ENCODE measurements around the gene ADAM33.

ADAM33 gene

GRCh38 chr20:3706774-3707507 lies 25.1 kb upstream of the ADAM33 start:
- DNase-seq = no peak

GRCh38 chr20:3705970-3706739 lies 24.3 kb upstream of the ADAM33 start:
- no peak for DNase-seq

DNA sequence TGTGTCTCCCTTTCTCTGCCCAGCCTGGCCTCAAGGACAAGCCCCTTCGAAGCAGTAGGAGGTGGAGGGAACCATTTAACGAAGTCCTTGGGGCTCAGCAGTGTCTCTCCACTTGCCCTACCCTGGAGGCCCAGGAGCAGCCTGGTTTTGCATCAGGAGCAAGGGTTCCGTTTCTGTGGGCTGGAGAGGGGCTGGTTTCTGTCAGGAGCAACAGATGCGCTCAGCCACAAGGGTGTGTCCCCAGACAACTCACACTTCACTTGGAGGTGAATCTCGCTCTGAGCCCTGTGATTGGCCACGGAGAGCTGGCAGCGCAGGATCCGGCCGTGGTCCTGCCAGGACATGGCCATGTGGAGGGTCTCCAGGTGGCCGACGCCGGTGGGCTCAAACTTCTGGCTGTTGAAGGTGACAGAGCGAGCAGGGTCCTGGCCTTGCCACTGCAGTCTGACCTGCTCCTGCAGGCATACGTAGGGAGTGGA lies 23.7 kb upstream of the ADAM33 start:
- no peak for DNase-seq

GRCh38 chr20:3704087-3704486 lies 22.3 kb upstream of the ADAM33 start:
- no peak for DNase-seq

DNA sequence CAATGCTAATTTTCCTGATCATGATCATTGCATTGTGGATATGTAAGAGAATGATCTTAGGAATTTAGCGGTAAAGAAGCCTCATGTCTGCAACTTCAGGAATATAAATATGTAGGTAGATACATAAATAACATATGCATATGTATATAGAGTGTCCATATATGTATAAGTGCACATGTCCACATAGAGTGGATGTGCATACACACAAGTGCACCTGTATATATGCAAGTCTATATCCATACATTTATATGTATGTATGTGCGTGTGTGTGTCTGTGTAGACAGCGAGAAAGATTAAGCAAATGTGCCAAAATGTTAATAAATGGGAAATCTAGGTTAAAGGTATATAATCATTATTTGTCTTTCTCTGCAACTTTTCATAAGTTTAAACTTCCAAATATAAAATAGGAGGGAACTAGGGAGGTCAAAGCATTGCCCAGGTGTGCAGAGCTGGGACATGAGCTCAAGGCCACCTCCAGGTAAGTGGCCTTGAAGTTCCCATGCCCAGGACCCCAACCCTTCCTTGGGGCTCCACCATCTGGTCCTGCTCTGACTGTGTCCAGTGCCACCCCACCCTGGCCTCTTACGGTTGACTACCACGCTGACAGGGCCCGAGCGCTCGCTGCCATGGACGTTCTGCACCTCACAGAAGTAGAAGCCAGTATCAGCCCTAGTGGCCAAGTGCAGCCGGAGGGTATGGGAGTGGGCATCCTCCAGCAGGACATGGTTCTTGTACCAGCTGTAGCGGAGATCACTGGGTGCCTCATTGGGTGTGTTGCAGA lies 21.0 kb upstream of the ADAM33 start:
- no peak for DNase-seq

- no peak for DNase-seq
Observed at GRCh38 chr20:3701061-3701998, 19.5 kb upstream of the ADAM33 start.

DNA sequence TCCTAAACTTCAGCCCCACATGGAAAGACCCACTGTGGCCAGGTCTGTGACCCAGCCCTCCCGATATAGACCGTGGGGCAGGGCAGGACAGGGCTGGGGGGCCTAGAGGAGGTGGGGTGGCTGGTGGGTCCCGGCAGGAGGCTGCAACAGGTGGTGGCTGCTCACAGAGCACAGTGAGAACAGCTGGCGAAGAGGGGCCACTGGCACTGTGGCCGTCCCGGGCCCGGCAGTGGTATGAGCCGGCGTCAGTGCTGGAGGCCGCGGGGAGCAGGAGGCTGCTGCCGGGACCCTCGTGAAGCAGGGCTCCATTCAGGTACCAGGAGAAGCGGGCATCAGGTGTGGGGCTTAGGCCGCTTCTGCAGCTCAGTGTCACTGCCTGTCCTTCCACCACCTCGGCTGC lies 17.2 kb upstream of the ADAM33 start:
- DNase-seq = no peak

DNA sequence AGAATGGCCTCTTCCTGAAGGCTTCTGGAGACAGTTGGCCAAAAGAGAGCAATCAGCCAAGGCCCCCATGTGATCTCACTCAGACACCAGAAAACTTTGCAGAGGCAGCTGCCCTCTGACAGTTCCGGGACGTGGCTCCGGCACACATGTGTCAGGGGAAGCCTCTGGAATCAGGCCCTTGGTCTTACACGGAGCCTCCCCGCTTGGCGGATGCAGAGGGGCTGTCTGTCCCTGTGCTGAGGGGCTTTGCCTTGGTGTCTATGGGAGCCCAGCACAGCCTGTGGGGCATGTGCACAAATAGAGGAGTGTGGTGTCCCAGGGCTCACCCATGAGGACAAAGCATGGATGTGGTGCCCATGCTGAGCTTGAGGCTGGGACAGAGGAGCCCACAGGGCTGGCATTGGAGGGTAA lies 16.8 kb upstream of the ADAM33 start:
- no peak for DNase-seq

DNA sequence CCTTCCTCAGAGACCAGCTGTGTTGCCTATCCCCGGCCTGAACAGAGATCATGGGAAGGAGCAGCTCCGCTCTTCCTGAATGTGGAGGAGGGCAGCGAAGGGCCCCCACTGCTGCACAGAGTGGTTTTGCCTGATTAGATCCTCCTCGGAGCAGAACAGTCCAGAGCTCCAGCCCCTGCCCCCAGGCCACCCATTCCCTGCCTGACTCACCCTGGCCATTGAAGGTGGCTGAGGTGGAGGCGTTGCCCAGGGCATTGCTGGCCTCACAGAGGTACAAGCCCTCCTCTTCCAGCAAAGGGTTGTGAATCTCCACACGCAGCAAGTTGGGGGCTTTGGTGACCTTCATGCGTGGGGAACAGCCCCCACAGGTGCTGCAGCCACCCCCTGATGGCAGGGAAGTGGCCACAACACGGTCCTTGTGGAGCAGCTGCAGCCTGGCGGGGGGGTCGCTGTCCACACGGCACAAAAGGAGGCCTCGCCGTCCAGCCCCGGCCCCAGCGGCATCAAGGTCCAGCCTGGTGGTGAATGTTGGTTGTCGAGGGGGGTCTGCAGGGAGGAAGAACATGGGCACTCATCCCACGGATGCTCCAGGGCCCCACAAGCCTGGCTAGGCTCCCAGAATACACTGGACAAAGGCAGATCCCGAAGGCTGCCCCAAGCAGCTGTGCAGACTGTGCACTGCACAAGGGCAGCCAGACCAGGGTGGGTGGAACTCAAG lies 15.9 kb upstream of the ADAM33 start:
- no peak for DNase-seq

- DNase-seq = no peak
Observed at GRCh38 chr20:3696745-3697587, 15.2 kb upstream of the ADAM33 start.

DNA sequence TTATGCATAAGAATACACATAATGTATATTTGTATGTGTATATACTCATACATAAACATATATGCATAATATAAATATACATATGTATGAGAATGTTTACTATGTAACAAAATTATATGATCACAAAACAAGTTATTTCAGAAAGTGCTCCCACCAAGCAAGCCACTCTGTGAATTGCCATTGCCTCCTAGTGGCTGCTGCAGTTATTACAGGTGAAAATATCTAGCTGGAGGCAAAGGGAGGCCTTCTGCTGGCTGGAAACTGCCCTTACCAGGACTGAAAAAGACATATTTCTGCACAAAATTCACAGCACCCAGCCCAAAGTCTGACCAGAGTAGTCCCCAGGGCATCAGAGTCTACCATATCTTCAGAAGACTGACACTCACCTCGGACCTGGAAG lies 14.4 kb upstream of the ADAM33 start:
- no peak for DNase-seq

GRCh38 chr20:3694864-3695263 lies 13.1 kb upstream of the ADAM33 start:
- no peak for DNase-seq

DNA sequence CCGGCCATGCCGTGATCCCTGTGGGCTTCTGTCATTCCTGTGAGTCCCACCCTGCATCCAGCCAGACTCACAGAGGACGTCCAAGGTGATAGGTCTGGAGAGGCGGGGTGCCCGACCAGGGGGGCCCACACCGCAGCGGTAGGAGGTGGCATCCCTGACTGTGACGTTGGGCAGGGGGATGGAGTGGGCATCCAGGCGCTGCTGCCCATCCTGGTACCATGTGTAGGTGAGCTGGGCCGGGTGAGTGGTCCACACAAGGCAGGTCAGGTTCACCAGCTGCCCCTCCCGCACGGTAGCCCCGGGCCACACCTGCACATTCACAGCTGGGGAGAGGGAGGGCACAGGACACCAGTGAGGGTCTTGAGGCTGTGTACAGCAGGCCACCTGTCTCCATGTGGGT lies 11.6 kb upstream of the ADAM33 start:
- DNase-seq = no peak

GRCh38 chr20:3692706-3693294 lies 11.0 kb upstream of the ADAM33 start:
- no peak for DNase-seq

- DNase-seq = no peak
Observed at GRCh38 chr20:3691897-3692296, 10.1 kb upstream of the ADAM33 start.

- DNase-seq = no peak
Observed at GRCh38 chr20:3691306-3691705, 9.5 kb upstream of the ADAM33 start.

DNA sequence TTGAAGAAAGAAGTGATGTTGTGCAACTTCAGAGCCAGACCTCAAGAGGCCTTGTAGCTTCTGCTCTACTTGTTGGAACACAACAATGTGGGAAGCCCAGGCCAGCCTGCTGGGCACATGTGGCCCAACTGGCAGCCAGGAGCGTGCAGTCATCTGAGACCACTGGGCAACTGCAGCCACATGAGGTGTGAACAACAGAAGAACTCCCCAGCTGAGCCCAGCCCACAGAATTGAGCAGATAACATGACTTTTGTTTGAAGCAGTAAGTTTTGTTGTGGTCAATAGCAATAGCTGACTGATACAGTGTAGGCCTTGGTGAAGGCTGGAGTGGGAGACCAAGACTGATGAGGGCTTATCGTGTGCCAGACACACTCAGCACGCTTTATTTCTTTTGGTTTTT lies 8.6 kb upstream of the ADAM33 start:
- DNase-seq = no peak

GRCh38 chr20:3689978-3690377 lies 8.2 kb upstream of the ADAM33 start:
- DNase-seq = no peak

DNA sequence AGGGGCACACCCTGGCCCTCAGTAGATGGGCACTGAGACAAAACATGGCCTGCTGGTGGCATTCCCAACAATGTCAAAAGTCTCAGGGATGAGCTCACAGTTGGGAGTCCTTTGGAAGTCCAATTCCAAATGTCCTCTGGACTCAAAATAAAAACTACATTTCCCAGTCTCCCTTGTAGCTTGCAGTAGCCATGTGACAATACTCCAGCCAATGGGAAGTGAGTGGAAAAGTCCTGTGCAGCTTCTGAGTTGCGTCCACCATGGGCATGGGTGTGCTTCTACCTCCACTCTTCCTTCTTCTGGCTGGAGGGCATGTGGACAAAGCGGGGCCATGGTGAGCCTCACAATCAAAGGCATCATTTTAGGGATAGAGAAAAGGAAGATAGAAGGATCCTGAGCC lies 5.8 kb upstream of the ADAM33 start:
- peak; percentile 66 for DNase-seq

GRCh38 chr20:3686867-3687321 lies 5.1 kb upstream of the ADAM33 start:
- DNase-seq = peak; percentile 88
